SK-N-DZ (cell line): ENCODE measurements around the gene TSPEAR. TPM values are rescaled to one million over a fixed set of nuclear protein-coding genes. Genes with fewer than 3 reads are reported as not detected.

Experiments used
- DNase-seq: peaks from one replicate; pipeline ENCODE4 v3.0.0-alpha.2; 2015; ENCODE audit warnings: low spot score
- polyA plus RNA-seq, 2 experiments: library from polyadenylated mRNA; depleted of rRNA; stranded (reverse); fragments of >200 nt; gene quantifications; 2 replicates each; pipeline ENCODE4 v1.2.3, GENCODE V29; 2014

TSPEAR gene
- polyA plus RNA-seq (2014; cell fraction: cytosol; rRNA removed) = not detected in 2 replicates
- not detected in 2 replicates for polyA plus RNA-seq (2014; cell fraction: nucleus; rRNA removed)

- peak; percentile 32 for DNase-seq
Measured at GRCh38 chr21:44711327-44712202, at the start of gene TSPEAR. TSPEAR (minus strand) TSS chr21:44711572; CDS start chr21:44711514, 58 bp downstream.

- no peak for DNase-seq
Measured at GRCh38 chr21:44760376-44760775, 49.0 kb upstream of the TSPEAR start.

GRCh38 chr21:44759628-44760285, 48.4 kb upstream of the TSPEAR start:
- no peak for DNase-seq

GRCh38 chr21:44758781-44759627, 47.6 kb upstream of the TSPEAR start:
- no peak for DNase-seq

- no peak for DNase-seq
Measured at GRCh38 chr21:44758141-44758561, 46.8 kb upstream of the TSPEAR start.

GRCh38 chr21:44757731-44758130, 46.4 kb upstream of the TSPEAR start:
- DNase-seq = no peak

GRCh38 chr21:44756423-44757185, 45.2 kb upstream of the TSPEAR start:
- DNase-seq = no peak

- no peak for DNase-seq
Measured at GRCh38 chr21:44755227-44755626, 43.9 kb upstream of the TSPEAR start.

- no peak for DNase-seq
Measured at GRCh38 chr21:44753357-44753756, 42.0 kb upstream of the TSPEAR start.

- DNase-seq = no peak
Measured at GRCh38 chr21:44752671-44753235, 41.4 kb upstream of the TSPEAR start.

GRCh38 chr21:44751799-44752636, 40.6 kb upstream of the TSPEAR start:
- DNase-seq = no peak

- no peak for DNase-seq
Measured at GRCh38 chr21:44751186-44751798, 39.9 kb upstream of the TSPEAR start.

- no peak for DNase-seq
Measured at GRCh38 chr21:44750675-44751025, 39.3 kb upstream of the TSPEAR start.

- DNase-seq = no peak
Measured at GRCh38 chr21:44749759-44750674, 38.6 kb upstream of the TSPEAR start.

- DNase-seq = no peak
Measured at GRCh38 chr21:44749116-44749758, 37.9 kb upstream of the TSPEAR start.

GRCh38 chr21:44748621-44749020, 37.2 kb upstream of the TSPEAR start:
- no peak for DNase-seq

- DNase-seq = no peak
Measured at GRCh38 chr21:44742418-44743153, 31.2 kb upstream of the TSPEAR start.
